ENCODE results near the gene SLC25A30.

SLC25A30 gene

GRCh38 chr13:45417790-45418534 lies at the start of gene SLC25A30:
Gene SLC25A30 (minus strand): TSS chr13:45418373. CDS start chr13:45411425, 6,948 bp downstream.
- peak; percentile 89 for DNase-seq

GRCh38 chr13:45466359-45466758 lies 48.2 kb upstream of the SLC25A30 start:
- no peak for DNase-seq

GRCh38 chr13:45464687-45465453 lies 46.7 kb upstream of the SLC25A30 start, which contains the start of gene COG3:
Gene COG3 (plus strand): TSS chr13:45464939. CDS start chr13:45465037, 98 bp downstream.
- peak; percentile 94 for DNase-seq

GRCh38 chr13:45464141-45464686 lies 46.0 kb upstream of the SLC25A30 start:
- no peak for DNase-seq

GRCh38 chr13:45456196-45456972 lies 38.2 kb upstream of the SLC25A30 start:
- DNase-seq: no peak

GRCh38 chr13:45454204-45454603 lies 36.0 kb upstream of the SLC25A30 start:
- no peak for DNase-seq

GRCh38 chr13:45451282-45451681 lies 33.1 kb upstream of the SLC25A30 start:
- no peak for DNase-seq

GRCh38 chr13:45448965-45449559 lies 30.9 kb upstream of the SLC25A30 start:
- no peak for DNase-seq

- no peak for DNase-seq
Measured at GRCh38 chr13:45447050-45447661, 29.0 kb upstream of the SLC25A30 start.

GRCh38 chr13:45446181-45446580 lies 28.0 kb upstream of the SLC25A30 start:
- no peak for DNase-seq

GRCh38 chr13:45445053-45445452 lies 26.9 kb upstream of the SLC25A30 start:
- no peak for DNase-seq

- DNase-seq: no peak
Measured at GRCh38 chr13:45441633-45442032, 23.5 kb upstream of the SLC25A30 start.

GRCh38 chr13:45439781-45440462 lies 21.7 kb upstream of the SLC25A30 start:
- no peak for DNase-seq

GRCh38 chr13:45439008-45439407 lies 20.8 kb upstream of the SLC25A30 start:
- no peak for DNase-seq

- no peak for DNase-seq
Measured at GRCh38 chr13:45437947-45438346, 19.8 kb upstream of the SLC25A30 start.

- DNase-seq: no peak
Measured at GRCh38 chr13:45436953-45437352, 18.8 kb upstream of the SLC25A30 start.

- DNase-seq: no peak
Measured at GRCh38 chr13:45436332-45436731, 18.2 kb upstream of the SLC25A30 start.

GRCh38 chr13:45434556-45435371 lies 16.6 kb upstream of the SLC25A30 start:
- DNase-seq: no peak

- DNase-seq: no peak
Measured at GRCh38 chr13:45433381-45433790, 15.2 kb upstream of the SLC25A30 start.

GRCh38 chr13:45432737-45433380 lies 14.7 kb upstream of the SLC25A30 start:
- no peak for DNase-seq
